Testis (tissue), 3 donors: ENCODE measurements around the gene HOXD11. TPM values are rescaled to one million over a fixed set of nuclear protein-coding genes. Genes with fewer than 3 reads are reported as not detected.

Experiments
- DNase-seq: peaks from one replicate; pipeline ENCODE4 v3.0.0-alpha.2; 2019
- H3K27ac ChIP-seq, 2 donors: fragments of 200-600 bp; sonication (generic); one replicate each; pipeline ENCODE4 v1.5.1; 2019
- H3K27me3 ChIP-seq: fragments of 200-600 bp; sonication (generic); one replicate; pipeline ENCODE4 v1.5.1; 2019
- H3K36me3 ChIP-seq: fragments of 200-600 bp; sonication (generic); one replicate; pipeline ENCODE4 v1.5.1; 2017; ENCODE audit warnings: low read depth; ENCODE audit errors: missing control alignments
- H3K4me1 ChIP-seq: fragments of 200-600 bp; sonication (generic); one replicate; pipeline ENCODE4 v1.5.1; 2019
- H3K4me3 ChIP-seq, 2 donors: fragments of 200-600 bp; sonication (generic); one replicate each; pipeline ENCODE4 v1.5.1; 2017 to 2019
- H3K9me3 ChIP-seq: fragments of 200-600 bp; sonication (generic); one replicate; pipeline ENCODE4 v1.5.1; 2017
- POLR2A ChIP-seq: fragments of 450-650 bp; IDR thresholded peaks from one replicate; pipeline ENCODE4 v1.6.1; 2017; ENCODE audit warnings: antibody characterized with exemption, mild to moderate bottlenecking, moderate library complexity
- WGBS, 2 donors: methylation state at CpG; one replicate each; pipeline ENCODE4 v1.1.5; 2018; 5-methylcytosine and 5-hydroxymethylcytosine counted together
- intact Hi-C: fragments of 100-400 bp; cut with DNase I; formaldehyde crosslinking; loops from one replicate; pipeline ENCODE4 v1.15.1; 2023; ENCODE audit warnings: low total_unique reads
- polyA plus RNA-seq: library from polyadenylated mRNA; stranded (reverse); fragments of 350-450 nt; fragmentation: Illumina TruSeq; extraction: RNeasy Lipid Tissue Mini Kit (QIAGEN cat#74804); gene quantifications from one replicate; pipeline ENCODE4 v1.2.3, GENCODE V29; 2014; ENCODE audit warnings: low read depth, low replicate concordance; ENCODE audit not compliant: insufficient read depth
- total RNA-seq, 2 donors: library from RNA; depleted of rRNA; stranded (reverse); fragments of >200 nt; gene quantifications; one replicate each; pipeline ENCODE4 v1.2.3, GENCODE V29; 2016
- TF ChIP-seq, protein P1 (sequence below), 3 experiments: fragments of 450-650 bp in 2 of 3; fragments of 200-600 bp in 1 of 3; sonication (generic) in 1 of 3; IDR thresholded peaks; one replicate each; pipeline ENCODE4 v1.5.1; 2016 to 2019; ENCODE audit warnings: antibody characterized with exemption in 3 of 3, mild to moderate bottlenecking in 2 of 3, moderate library complexity in 1 of 3

HOXD11 gene
- total and polyA plus RNA-seq, 3 donors from 2014 or later = 0.29 to 1.7 (median 0.62) TPM

DNA sequence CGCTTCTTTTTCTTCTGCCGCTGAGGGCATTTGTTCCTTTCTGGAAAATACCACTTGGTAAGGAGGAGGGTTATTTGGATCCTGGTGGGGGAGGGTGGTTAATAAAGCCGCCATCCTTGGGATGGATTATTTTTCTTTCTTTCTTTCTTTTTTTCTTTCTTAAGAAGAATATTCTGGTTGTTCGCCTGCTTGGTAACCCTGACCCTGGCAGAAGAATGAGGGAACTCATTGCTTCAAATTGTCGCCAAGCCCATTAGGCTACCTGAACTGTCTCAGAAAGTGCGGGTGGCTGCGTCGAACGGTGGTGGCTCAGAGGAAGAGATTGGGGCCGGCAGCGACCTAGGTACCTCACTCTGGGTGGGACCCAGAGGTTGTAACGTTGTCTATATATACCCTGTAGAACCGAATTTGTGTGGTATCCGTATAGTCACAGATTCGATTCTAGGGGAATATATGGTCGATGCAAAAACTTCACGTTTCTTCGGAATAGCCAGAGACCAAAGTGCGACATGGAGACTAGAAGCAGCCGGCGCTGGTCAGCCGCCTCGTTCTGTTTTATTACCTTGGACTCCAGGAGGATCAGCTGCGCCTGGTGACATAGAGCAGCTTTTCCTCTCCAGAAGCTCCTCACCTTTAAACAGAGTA is 43.0 kb downstream of the HOXD11 start:
- Histone ChIP-seq H3K4me1 (peaks cover 27% of the 10 kb centered on the region), H3K4me3 (no peak overlapping the region), H3K27me3 (no peaks in the 10 kb centered on the region), H3K36me3 (no peaks in the 10 kb centered on the region), H3K27ac (no peak overlapping the region), H3K9me3 (no peaks in the 10 kb centered on the region)
- intact Hi-C loops = loop anchor here (10.0 kb wide), 1 partner anchor 305 kb away; no protein-coding TSS in a partner anchor
- DNase-seq = no peak
- no peak for TF ChIP-seq POLR2A
- TF ChIP-seq, protein P1, sequence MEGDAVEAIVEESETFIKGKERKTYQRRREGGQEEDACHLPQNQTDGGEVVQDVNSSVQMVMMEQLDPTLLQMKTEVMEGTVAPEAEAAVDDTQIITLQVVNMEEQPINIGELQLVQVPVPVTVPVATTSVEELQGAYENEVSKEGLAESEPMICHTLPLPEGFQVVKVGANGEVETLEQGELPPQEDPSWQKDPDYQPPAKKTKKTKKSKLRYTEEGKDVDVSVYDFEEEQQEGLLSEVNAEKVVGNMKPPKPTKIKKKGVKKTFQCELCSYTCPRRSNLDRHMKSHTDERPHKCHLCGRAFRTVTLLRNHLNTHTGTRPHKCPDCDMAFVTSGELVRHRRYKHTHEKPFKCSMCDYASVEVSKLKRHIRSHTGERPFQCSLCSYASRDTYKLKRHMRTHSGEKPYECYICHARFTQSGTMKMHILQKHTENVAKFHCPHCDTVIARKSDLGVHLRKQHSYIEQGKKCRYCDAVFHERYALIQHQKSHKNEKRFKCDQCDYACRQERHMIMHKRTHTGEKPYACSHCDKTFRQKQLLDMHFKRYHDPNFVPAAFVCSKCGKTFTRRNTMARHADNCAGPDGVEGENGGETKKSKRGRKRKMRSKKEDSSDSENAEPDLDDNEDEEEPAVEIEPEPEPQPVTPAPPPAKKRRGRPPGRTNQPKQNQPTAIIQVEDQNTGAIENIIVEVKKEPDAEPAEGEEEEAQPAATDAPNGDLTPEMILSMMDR (IDR thresholded peaks at IDR 0.05) = no peak
- 56 to 65% methylated on average over 24 of the region's 24 CpGs for WGBS, 2 donors

DNA sequence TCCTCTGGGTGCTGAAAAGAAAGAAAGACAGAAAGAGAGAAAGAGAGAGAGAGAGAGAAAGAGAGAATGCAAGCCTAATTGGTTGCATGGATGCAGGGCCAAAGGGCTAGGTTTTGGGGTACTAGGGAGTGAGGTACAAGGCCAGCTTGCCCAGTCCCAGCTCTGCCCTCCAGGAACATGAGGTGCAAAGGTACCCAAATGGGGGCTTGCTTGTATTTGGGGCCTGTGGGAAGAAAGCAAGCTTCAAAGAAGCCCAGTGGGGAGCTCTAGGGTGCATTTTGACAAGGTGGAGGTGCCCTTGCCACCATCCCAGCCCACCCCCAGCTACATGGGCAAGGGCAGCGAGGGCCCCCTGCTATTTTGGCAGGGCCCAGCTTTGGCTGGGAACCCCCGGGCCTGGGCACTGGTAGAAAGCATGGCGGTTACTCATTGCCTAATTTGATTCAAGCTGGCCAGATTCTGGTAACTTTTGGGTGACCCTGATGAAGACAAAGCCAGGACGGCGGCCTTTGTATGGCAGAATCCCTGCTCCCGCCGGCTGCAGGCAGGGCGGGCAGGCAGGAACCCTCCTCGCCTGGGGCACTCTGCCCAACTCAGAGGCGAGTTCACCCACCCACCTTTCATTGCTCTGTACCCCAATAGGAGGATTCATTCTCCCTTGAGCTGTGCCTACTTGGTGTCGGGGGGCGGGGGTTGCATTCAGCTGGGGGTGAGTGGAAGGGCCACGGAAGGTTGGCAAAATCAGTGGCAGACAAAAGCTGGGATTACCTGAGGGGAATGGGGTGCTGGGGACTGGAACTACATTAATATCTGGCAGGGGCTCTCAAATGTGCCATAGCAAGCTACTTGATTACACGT is 43.7 kb downstream of the HOXD11 start:
- 58 to 65% methylated on average over 8 to 14 of the region's 14 CpGs for WGBS, 2 donors
- H3K36me3 ChIP-seq = no peaks in the 10 kb centered on the region

DNA sequence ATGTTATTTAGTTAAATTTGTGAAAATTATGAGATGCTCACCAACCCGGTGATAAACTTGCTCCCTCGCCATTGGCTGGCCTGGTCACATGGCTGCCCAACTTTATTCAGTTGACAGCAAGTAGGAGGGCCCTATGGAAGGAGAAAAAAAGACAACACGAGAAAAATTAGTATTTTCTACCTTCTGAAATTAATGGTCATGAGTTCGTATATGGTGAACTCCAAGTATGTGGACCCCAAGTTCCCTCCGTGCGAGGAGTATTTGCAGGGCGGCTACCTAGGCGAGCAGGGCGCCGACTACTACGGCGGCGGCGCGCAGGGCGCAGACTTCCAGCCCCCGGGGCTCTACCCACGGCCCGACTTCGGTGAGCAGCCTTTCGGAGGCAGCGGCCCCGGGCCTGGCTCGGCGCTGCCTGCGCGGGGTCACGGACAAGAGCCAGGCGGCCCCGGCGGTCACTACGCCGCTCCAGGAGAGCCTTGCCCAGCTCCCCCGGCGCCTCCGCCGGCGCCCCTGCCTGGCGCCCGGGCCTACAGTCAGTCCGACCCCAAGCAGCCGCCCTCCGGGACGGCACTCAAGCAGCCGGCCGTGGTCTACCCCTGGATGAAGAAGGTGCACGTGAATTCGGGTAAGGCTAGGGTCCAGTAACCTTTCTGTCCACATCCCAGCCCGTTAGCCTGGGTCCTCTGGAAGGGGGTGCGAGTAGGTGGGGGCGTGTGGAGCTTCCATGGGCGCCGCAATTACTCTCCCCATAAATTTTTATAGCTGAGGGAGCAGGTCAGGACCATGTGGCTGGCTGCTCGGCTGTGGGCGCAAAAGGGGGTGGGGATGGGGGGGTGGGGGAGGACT is 44.6 kb downstream of the HOXD11 start, which contains the start of gene HOXD4:
TSS of gene HOXD4 (plus strand) at position 109 of the 846 bp plus-strand sequence. CDS start at position 193, 84 bp downstream.
- Histone ChIP-seq H3K27ac (peak within 1 kb of the TSS in 1 of 2 donors; percentile 63), H3K27me3 (no peaks in the 10 kb centered on the region), H3K4me3 (peak within 1 kb of the TSS; percentile 6 to 44), H3K36me3 (no peaks in the 10 kb centered on the region), H3K9me3 (no peaks in the 10 kb centered on the region), H3K4me1 (peaks cover 27% of the 10 kb centered on the region)
- DNase-seq = no peak
- 41 to 42% methylated on average over 23 to 55 of the region's 55 CpGs for WGBS, 2 donors
- intact Hi-C loops = no loop called here
- no peak for TF ChIP-seq POLR2A
- TF ChIP-seq, protein P1 (IDR thresholded peaks at IDR 0.05) = no peak

More for the DNA sequence above, 43.7 kb downstream of the HOXD11 start:
- Histone ChIP-seq H3K4me1 (peaks cover 27% of the 10 kb centered on the region), H3K27me3 (no peaks in the 10 kb centered on the region), H3K9me3 (no peaks in the 10 kb centered on the region), H3K4me3 (peak overlapping the region in 1 of 2 donors; percentile 44), H3K27ac (no peak overlapping the region)
- intact Hi-C loops = no loop called here
- TF ChIP-seq, protein P1 (IDR thresholded peaks at IDR 0.05) = no peak
- no peak for TF ChIP-seq POLR2A
- no peak for DNase-seq

DNA sequence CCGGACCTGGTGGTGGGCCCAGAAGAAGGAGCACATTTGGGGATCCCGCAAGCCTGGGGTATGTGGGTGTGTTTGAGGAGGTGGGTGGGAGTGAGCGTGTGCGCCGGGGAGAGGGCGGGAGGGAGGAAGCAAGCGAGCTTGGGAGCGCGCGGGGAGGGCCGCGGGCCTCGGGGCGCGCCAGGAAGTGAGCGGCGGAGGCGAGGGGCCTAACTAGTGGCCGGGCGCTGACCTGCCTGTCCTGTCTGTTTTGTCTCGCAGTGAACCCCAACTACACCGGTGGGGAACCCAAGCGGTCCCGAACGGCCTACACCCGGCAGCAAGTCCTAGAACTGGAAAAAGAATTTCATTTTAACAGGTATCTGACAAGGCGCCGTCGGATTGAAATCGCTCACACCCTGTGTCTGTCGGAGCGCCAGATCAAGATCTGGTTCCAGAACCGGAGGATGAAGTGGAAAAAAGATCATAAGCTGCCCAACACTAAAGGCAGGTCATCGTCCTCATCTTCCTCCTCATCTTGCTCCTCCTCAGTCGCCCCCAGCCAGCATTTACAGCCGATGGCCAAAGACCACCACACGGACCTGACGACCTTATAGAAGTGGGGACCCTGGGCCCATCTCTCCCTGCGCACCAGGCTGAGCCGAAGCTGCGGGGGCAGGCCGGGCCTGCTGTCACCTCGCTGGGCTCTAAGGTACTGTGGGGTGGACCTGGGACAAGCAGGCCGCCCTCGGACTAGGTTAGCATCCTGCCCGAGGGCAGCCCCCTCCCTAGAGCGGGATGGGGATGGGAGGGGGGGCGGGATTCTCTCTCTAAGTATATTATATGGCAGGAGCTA is 45.5 kb downstream of the HOXD11 start:
- H3K4me3 ChIP-seq = peak overlapping the region; percentile 6 to 44
- peak overlapping the region in 1 of 2 donors; percentile 63 for H3K27ac ChIP-seq
- H3K27me3 ChIP-seq = no peaks in the 10 kb centered on the region
- peaks cover 27% of the 10 kb centered on the region for H3K4me1 ChIP-seq
- H3K9me3 ChIP-seq = no peaks in the 10 kb centered on the region
- 30 to 46% methylated on average over 48 of the region's 48 CpGs for WGBS, 2 donors
- TF ChIP-seq POLR2A = no peak
- TF ChIP-seq, protein P1 (IDR thresholded peaks at IDR 0.05) = no peak
- no peaks in the 10 kb centered on the region for H3K36me3 ChIP-seq
- intact Hi-C loops = no loop called here
- no peak for DNase-seq
